Measurements from ENCODE around the gene BCDIN3D. TPM values are rescaled to one million over a fixed set of nuclear protein-coding genes. Genes with fewer than 3 reads are reported as not detected.
"Not testable (repeated sequence)": the region's sequence is repeated elsewhere in the genome, so short reads cannot be mapped to it uniquely, and the experiment has no call there.

Gene BCDIN3D
- total RNA-seq, 1 donor from 2014 or later = 5.4 TPM

DNA sequence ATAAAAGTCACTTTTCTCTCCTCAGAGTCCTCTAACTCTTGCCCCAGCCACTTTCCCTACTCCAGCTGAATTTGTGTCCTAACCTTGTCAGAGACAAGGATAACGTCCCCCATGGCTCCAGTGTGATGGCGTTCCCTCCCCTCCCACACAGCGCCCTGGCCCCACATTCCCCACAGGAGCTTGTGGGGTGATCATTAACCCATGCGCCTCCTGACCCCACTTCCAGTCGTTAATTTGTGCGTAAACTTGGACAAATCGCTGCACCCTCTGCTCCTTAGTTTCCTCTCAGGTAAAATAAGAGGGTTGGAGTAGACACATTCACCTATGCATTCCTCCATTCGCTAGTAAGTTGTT is 22.9 kb upstream of the BCDIN3D start:
- H3K36me3 ChIP-seq (ENCODE audit: control insufficient read depth, insufficient read depth, low read length) = no peaks in the 10 kb centered on the region
- H3K27me3 ChIP-seq (ENCODE audit: control insufficient read depth, insufficient read depth, low read length) = peaks cover 24% of the 10 kb centered on the region
- TF ChIP-seq, protein P1, sequence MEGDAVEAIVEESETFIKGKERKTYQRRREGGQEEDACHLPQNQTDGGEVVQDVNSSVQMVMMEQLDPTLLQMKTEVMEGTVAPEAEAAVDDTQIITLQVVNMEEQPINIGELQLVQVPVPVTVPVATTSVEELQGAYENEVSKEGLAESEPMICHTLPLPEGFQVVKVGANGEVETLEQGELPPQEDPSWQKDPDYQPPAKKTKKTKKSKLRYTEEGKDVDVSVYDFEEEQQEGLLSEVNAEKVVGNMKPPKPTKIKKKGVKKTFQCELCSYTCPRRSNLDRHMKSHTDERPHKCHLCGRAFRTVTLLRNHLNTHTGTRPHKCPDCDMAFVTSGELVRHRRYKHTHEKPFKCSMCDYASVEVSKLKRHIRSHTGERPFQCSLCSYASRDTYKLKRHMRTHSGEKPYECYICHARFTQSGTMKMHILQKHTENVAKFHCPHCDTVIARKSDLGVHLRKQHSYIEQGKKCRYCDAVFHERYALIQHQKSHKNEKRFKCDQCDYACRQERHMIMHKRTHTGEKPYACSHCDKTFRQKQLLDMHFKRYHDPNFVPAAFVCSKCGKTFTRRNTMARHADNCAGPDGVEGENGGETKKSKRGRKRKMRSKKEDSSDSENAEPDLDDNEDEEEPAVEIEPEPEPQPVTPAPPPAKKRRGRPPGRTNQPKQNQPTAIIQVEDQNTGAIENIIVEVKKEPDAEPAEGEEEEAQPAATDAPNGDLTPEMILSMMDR (IDR thresholded peaks at IDR 0.05; ENCODE audit: insufficient read depth, low read length, poor library complexity, severe bottlenecking) = no peak
- no peak overlapping the region for H3K4me3 ChIP-seq (ENCODE audit: low read depth, low read length)
- no peak for DNase-seq (ENCODE audit: low read depth)

DNA sequence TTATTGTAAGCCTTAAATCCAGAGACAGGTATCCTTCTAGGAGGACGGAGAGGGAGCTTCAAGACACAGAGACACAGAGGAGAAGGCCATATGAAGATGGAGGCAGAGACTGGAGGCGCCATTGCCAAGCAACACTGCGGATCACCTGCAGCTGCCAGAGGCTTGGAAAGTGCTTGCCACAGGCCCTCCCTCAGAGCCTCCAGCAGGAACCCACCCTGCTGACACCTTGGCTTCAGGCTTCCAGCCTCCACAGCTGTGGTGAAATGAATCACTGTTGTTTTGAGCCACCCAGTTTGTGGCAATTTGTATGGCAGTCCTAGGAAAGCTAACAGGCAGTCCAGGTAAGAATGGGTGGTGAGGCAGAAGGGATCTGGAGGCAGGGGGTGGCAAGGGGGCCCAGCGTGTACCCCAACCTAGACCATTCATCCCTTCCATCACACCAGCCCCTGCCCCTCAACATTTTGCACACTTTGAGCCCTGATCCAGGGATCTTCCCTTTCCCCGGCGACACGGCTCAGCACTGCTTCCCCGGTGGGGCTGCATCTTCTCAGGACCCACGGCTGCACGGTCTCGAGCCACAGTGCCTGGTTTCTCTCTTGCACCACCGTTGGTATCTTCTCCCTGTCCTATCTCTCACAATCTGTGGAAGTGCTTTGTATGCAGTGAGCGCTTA is 22.3 kb upstream of the BCDIN3D start:
- TF ChIP-seq, protein P1 (IDR thresholded peaks at IDR 0.05; ENCODE audit: insufficient read depth, low read length, poor library complexity, severe bottlenecking) = no peak
- Histone ChIP-seq H3K4me3 (ENCODE audit: low read depth, low read length) (no peak overlapping the region), H3K36me3 (ENCODE audit: control insufficient read depth, insufficient read depth, low read length) (no peaks in the 10 kb centered on the region), H3K27me3 (ENCODE audit: control insufficient read depth, insufficient read depth, low read length) (peaks cover 24% of the 10 kb centered on the region)
- DNase-seq (ENCODE audit: low read depth) = no peak

DNA sequence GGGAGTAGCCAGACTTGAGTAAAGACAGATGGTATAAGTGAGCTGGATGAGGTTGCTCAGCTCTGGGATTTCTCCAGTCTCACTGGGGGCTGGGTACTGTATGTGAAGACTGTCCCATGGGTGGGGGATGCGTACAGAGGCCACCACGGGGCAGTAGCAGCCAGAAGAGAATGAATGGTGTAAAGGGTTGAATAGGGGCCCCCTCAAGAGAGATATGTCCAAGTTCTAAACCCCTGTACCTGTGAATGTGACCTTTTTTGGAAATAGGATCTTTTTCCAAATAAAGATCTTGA is 21.8 kb upstream of the BCDIN3D start:
- peaks cover 24% of the 10 kb centered on the region for H3K27me3 ChIP-seq (ENCODE audit: control insufficient read depth, insufficient read depth, low read length)
- TF ChIP-seq, protein P1 (IDR thresholded peaks at IDR 0.05; ENCODE audit: insufficient read depth, low read length, poor library complexity, severe bottlenecking) = no peak
- H3K4me3 ChIP-seq (ENCODE audit: low read depth, low read length) = no peak overlapping the region
- DNase-seq (ENCODE audit: low read depth) = no peak
- no peaks in the 10 kb centered on the region for H3K36me3 ChIP-seq (ENCODE audit: control insufficient read depth, insufficient read depth, low read length)

DNA sequence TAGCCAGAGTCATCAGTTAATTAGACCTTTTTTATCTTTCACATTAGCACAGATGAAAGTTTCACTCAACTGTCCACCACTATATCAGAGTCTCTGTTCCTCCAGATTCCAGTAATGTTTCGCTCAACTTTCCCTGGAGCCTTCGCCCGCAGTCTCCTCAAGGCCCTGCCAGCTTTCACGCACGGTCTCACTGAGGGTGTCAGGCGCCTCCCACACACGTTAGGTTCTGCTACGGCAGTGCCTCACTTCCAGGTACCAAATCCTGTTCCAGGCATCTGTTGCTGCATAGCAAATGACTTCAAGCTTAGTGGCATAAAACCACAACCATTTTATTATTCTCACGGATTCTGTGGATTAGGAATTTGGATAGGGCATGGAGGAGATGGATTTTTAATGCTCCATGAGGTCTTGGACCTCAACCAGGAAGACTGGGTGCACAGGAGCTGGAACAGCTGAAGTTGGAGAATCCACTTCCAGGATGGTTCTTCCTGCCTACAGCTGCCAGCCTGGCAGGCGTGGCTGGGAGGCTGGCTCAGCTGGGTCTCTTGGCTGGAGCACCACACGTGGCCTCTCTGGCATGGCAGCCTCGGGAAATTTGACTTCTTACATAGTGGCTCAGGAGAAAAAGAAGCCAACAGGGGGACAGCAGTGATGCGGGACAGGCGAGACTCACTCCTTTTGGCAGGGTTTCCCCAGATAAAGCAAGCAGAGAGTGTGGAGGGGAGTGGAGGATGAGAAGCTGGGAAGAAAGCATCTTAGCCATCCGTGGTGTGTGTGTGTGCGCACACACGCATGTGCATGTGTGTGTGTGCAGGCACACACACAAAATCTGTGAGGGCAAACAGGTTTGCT is 21.3 kb upstream of the BCDIN3D start:
- Histone ChIP-seq H3K4me3 (ENCODE audit: low read depth, low read length) (no peak overlapping the region), H3K27me3 (ENCODE audit: control insufficient read depth, insufficient read depth, low read length) (peaks cover 23% of the 10 kb centered on the region), H3K36me3 (ENCODE audit: control insufficient read depth, insufficient read depth, low read length) (no peaks in the 10 kb centered on the region)
- DNase-seq (ENCODE audit: low read depth) = no peak
- TF ChIP-seq, protein P1 (IDR thresholded peaks at IDR 0.05; ENCODE audit: insufficient read depth, low read length, poor library complexity, severe bottlenecking) = no peak

DNA sequence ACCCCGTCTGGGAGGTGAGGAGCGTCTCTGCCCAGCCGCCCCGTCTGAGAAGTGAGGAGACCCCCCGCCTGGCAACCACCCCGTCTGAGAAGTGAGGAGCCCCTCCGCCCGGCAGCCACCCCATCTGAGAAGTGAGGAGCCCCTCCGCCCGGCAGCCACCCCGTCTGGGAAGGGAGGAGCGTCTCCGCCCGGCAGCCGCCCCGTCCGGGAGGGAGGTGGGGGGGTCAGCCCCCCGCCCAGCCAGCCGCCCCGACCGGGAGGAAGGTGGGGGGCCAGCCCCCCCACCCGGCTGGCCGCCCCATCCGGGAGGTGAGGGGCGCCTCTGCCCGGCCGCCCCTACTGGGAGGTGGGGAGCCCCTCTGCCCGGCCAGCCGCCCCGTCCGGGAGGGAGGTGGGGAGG is 18.0 kb upstream of the BCDIN3D start:
- not testable (repeated sequence) for H3K4me3 ChIP-seq (ENCODE audit: low read depth, low read length); DNase-seq (ENCODE audit: low read depth); H3K36me3 ChIP-seq (ENCODE audit: control insufficient read depth, insufficient read depth, low read length)
- H3K27me3 ChIP-seq (ENCODE audit: control insufficient read depth, insufficient read depth, low read length) = peaks cover 16% of the 10 kb centered on the region

DNA sequence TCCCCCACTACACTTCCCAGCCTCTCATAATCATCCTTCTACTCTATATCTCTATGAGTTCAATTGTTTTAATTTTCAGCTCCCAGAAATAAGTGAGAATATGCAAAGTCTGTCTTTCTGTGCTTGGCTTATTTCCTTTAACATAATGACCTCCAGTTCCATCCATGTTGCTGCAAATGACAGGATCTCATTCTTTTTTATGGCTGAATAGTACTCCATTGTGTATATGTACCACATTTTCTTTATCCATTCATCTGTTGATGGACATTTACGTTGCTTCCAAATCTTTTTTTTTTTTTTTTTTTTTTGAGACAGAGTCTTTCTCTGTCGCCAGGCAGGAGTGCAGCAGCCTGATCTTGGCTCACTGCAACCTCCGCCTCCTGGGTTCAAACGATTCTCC is 13.0 kb upstream of the BCDIN3D start:
- DNase-seq (ENCODE audit: low read depth); H3K4me3 ChIP-seq (ENCODE audit: low read depth, low read length): not testable (repeated sequence)

DNA sequence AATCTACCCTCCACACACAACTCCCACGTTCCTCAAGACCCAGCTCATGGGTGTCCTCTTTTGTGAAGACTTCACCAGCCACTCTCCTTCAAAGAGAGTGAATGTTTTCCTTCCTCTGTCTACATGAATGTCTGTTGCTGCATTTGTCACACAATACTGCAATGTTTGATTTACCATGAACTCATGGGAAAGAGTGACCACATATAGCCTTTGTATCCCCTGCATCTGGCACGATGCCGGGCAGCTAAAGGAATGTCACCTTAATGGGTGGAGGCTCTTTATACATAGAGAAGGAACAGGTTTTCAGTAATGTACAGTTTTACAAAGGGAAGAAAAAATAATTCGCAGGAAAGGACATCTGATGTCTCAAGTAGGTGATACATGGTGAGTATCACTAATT is 12.1 kb upstream of the BCDIN3D start:
- TF ChIP-seq, protein P1 (IDR thresholded peaks at IDR 0.05; ENCODE audit: insufficient read depth, low read length, poor library complexity, severe bottlenecking) = no peak
- Histone ChIP-seq H3K36me3 (ENCODE audit: control insufficient read depth, insufficient read depth, low read length) (no peaks in the 10 kb centered on the region), H3K27me3 (ENCODE audit: control insufficient read depth, insufficient read depth, low read length) (no peaks in the 10 kb centered on the region), H3K4me3 (ENCODE audit: low read depth, low read length) (no peak overlapping the region)
- no peak for DNase-seq (ENCODE audit: low read depth)

More for the DNA sequence above, 13.0 kb upstream of the BCDIN3D start:
- H3K36me3 ChIP-seq (ENCODE audit: control insufficient read depth, insufficient read depth, low read length); H3K27me3 ChIP-seq (ENCODE audit: control insufficient read depth, insufficient read depth, low read length): not testable (repeated sequence)
